Stimulated activated naive CD8-positive, alpha-beta T cell treated with anti-CD3 and anti-CD28 coated beads, Interleukin-15, amount 100 ng/mL, for 72 hours (primary cell): ENCODE measurements around the gene JMJD6.

Source experiments
- ATAC-seq: fragments of 150-1000 bp; cut with Tn5 transposase; 2 replicates; pipeline ENCODE4 v1.10.0; 2021; ENCODE audit warnings: mild to moderate bottlenecking, moderate library complexity
- DNase-seq, 2 donors: peaks; one replicate each; pipeline ENCODE4 v3.0.0; 2021 to 2022
- H3K27ac Mint-ChIP-seq, 2 donors: one replicate each; pipeline ENCODE4 v1.8.0; 2022; ENCODE audit warnings: mild to moderate bottlenecking in 2 of 2, mixed read lengths in 2 of 2, moderate library complexity in 2 of 2
- H3K27me3 Mint-ChIP-seq: one replicate; pipeline ENCODE4 v1.8.0; 2022; ENCODE audit warnings: mixed read lengths
- H3K4me1 Mint-ChIP-seq: one replicate; pipeline ENCODE4 v1.8.0; 2022; ENCODE audit warnings: mild to moderate bottlenecking, mixed read lengths
- H3K4me3 Mint-ChIP-seq, 2 donors: one replicate each; pipeline ENCODE4 v1.8.0; 2022; ENCODE audit warnings: mild to moderate bottlenecking in 2 of 2, mixed read lengths in 2 of 2, moderate library complexity in 1 of 2
- H3K9me3 Mint-ChIP-seq, 2 donors: one replicate each; pipeline ENCODE4 v1.8.0; 2022; ENCODE audit warnings: mixed read lengths in 2 of 2

The JMJD6 gene

DNA sequence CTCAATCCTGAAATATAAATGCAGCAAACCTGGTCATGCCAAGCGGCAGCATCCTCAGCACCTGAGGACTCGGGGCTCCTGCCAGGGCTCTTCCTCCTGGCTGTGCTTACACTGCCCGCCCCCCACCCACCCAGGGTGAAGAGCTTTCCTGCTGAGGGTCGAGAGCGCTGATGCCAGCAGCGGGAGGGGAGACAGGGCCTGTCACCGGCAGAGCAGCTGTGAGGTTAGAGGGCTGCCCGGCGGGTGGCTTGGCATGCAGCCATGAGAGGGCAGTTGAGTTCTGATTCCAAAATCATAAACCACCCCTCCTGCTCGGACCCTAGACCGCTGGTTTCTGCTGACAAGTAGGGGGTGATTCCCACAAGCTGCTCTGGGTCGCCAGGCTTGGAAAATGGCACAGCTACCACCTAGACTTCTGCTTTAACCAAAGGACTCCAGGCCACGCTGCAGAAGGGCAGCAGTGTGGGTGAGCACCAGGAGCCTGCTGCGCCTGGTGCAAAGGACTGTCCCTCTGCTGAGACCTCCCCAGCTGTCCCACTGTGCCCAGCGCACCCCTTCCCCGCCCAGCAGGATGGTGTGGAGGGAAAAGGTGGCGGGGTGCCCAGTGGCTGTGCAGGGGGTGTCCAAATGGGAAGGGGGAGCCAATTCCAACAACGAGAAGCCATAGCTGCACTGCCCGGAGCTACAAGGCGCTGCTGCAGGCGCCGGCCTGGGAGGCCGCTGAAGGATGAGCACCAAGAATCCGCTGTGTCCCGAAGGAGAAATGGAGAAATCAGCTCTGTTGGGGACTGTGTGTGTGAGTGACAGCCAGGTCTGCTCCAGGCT lies 42.3 kb downstream of the JMJD6 start:
- no peaks in the 10 kb centered on the region for H3K9me3 Mint-ChIP-seq
- no peak overlapping the region for H3K4me3 Mint-ChIP-seq
- no peaks in the 10 kb centered on the region for H3K27me3 Mint-ChIP-seq
- peaks cover 8% of the 10 kb centered on the region for H3K4me1 Mint-ChIP-seq
- DNase-seq (no peak), ATAC-seq (no peak)
- peak overlapping the region in 1 of 2 donors; percentile 79 for H3K27ac Mint-ChIP-seq

DNA sequence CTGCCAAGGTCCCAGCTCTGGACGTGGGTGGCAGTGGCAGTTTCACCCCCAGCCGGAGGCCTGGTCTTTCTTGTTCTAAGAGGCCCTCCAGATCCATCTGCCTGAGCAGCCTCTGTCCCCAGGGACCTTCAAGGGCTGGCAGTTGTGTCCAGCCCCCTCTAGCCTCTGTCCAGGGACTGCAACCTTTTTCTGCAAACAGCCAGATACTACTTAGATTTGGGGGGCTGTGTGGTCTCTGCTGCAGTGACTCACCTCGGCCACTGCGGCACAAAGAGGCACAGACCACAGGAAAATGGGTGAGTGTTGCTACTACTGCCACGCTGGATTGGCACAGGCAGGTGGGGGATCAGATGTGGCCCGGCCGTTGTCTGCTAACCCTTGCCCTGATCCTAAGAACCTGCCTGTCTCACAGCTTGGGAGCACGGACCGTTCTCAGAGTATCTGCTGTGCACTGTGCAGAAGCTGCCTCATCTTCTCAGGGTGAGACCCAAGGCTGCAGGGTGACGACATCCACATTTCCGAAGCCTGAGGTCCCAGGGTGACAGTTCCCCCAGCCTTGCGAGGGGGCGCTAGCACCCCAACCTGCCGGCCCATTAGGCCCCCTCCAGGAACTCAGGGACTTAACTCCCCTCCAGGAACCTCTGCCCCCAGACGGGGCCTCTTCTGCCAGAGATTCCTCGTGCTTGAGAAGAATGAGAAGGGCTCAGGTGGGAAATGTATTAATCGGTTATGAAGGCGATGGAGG lies 43.2 kb downstream of the JMJD6 start:
- Mint-ChIP-seq H3K4me3 (no peak overlapping the region), H3K27ac (no peak overlapping the region)

DNA sequence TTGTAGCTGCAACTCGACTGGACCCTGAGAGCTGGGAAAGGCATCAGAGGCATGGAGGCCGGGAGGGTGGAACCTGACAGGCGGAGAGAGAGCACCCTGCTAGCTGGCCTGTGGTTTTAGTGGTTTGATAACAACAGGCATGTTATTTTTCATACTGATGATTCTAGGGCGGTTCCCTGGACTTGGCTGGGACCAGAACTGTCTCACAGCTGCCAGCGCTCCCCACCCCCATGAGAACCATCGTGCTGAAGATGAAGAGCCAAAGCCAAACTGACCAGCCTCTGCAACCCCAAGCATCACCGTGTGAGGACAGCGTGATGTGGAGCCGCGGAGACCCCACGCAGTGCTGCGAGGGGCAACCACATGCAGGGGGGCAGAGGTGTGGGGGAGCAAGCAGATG lies 44.1 kb downstream of the JMJD6 start:
- no peaks in the 10 kb centered on the region for H3K27me3 Mint-ChIP-seq
- H3K4me1 Mint-ChIP-seq: peaks cover 8% of the 10 kb centered on the region
- DNase-seq (no peak), ATAC-seq (no peak)
- H3K4me3 Mint-ChIP-seq: no peak overlapping the region
- H3K9me3 Mint-ChIP-seq: no peaks in the 10 kb centered on the region
- no peak overlapping the region for H3K27ac Mint-ChIP-seq

More for the DNA sequence above, 43.2 kb downstream of the JMJD6 start:
- DNase-seq (no peak), ATAC-seq (no peak)
- Mint-ChIP-seq H3K4me1 (peaks cover 8% of the 10 kb centered on the region), H3K27me3 (no peaks in the 10 kb centered on the region), H3K9me3 (no peaks in the 10 kb centered on the region)

- Mint-ChIP-seq H3K9me3 (no peaks in the 10 kb centered on the region), H3K4me1 (peaks cover 8% of the 10 kb centered on the region), H3K4me3 (no peak overlapping the region), H3K27ac (no peak overlapping the region), H3K27me3 (no peaks in the 10 kb centered on the region)
- ATAC-seq (peak; percentile 72), DNase-seq (peak; percentile 65)
Measured at GRCh38 chr17:76681222-76682137, 44.9 kb downstream of the JMJD6 start.

DNA sequence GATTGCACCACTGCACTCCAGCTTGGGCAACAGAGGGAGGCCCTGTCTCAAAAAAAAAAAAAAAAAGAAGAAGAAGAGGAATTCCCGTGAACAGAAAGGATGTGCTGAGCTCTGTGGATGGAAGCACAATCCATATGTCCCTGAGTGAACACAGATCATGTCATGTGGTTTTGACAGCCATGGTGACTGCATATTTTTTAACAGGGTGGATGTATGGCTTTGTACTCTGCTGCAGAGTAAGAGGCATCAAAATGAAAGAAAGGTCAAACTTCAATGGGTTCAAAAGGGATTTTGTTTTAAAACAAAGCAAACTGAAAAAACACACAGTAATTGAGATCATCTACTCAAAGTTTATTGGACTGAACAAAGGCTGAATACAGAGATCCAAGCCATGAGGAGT lies 47.2 kb downstream of the JMJD6 start:
- no peak overlapping the region for H3K4me3 Mint-ChIP-seq
- no peaks in the 10 kb centered on the region for H3K27me3 Mint-ChIP-seq
- DNase-seq: no peak
- H3K4me1 Mint-ChIP-seq: peaks cover 10% of the 10 kb centered on the region
- no peak for ATAC-seq
- no peaks in the 10 kb centered on the region for H3K9me3 Mint-ChIP-seq
- H3K27ac Mint-ChIP-seq: no peak overlapping the region

DNA sequence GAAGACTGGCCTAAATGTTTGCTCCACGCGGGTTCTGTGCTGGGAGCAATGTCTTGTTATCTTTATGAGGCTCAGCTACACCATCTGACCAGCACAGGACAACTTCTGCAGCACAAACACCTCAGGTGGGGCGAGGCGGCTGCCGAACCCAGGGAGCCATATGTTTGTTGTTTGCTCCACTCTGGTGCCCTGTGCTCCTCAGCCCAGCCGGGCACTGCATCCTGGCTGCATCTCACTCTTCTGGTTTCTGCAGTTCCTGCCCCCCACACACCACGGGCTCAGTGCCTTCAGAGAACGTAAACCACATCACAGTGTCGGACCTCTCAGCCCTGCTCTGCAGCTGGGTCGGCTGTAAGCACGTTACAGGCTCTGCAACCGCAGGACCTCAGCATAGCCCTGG lies 48.1 kb downstream of the JMJD6 start:
- H3K9me3 Mint-ChIP-seq: no peaks in the 10 kb centered on the region
- H3K27ac Mint-ChIP-seq: no peak overlapping the region
- H3K4me3 Mint-ChIP-seq: no peak overlapping the region
- H3K27me3 Mint-ChIP-seq: no peaks in the 10 kb centered on the region
- peak; percentile 28 to 32 for DNase-seq
- H3K4me1 Mint-ChIP-seq: peaks cover 16% of the 10 kb centered on the region
- ATAC-seq: peak; percentile 80

- ATAC-seq (no peak), DNase-seq (no peak)
- no peak overlapping the region for H3K4me3 Mint-ChIP-seq
- H3K27ac Mint-ChIP-seq: no peak overlapping the region
- no peaks in the 10 kb centered on the region for H3K27me3 Mint-ChIP-seq
- H3K4me1 Mint-ChIP-seq: peaks cover 25% of the 10 kb centered on the region
- no peaks in the 10 kb centered on the region for H3K9me3 Mint-ChIP-seq
Measured at GRCh38 chr17:76677406-76677805, 49.0 kb downstream of the JMJD6 start.

GRCh38 chr17:76676629-76677028 lies 49.8 kb downstream of the JMJD6 start:
- no peaks in the 10 kb centered on the region for H3K27me3 Mint-ChIP-seq
- no peak overlapping the region for H3K27ac Mint-ChIP-seq
- peaks cover 29% of the 10 kb centered on the region for H3K4me1 Mint-ChIP-seq
- no peak for DNase-seq
- H3K9me3 Mint-ChIP-seq: no peaks in the 10 kb centered on the region
- ATAC-seq: no peak
- H3K4me3 Mint-ChIP-seq: no peak overlapping the region

DNA sequence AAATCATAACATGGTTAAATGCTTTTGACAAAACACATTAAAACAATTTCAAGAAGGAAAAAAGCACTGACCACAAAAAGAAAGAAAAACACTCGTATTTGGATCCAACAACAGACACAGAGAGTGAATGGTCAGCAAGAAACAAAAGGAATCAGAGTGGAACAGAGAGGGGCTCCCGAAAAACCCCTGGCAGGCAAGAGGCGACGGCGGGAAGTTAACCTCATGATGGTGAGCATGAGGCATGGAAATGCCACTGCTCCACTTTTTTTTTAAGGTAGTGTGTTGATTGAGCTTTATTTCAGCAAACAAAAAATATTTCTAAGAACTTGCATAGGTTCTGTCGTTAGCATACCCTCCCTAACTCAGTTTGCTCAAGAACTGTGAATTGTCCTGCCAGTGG lies 50.8 kb downstream of the JMJD6 start:
- no peak for ATAC-seq
- no peaks in the 10 kb centered on the region for H3K27me3 Mint-ChIP-seq
- H3K27ac Mint-ChIP-seq: no peak overlapping the region

DNA sequence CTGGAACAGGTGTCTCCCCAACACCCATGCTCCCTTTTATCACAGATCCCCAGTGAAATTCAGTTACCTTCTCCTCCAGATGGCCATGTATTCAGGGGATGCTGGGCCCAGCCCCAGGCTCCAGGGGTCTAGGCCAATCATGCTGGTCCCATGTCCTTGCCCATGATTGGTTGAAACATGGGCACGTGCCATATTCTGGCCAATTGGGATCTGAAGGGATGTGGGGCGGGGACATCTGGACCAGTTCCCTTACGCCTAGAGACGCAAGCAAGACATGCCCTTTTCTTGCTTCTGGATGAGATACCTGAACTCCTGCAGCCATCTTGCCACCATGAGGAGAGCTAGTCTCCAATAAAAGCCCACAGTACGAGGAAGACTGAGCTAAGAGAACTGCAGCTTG lies 51.8 kb downstream of the JMJD6 start:
- no peak overlapping the region for H3K27ac Mint-ChIP-seq
- H3K9me3 Mint-ChIP-seq: no peaks in the 10 kb centered on the region
- H3K4me1 Mint-ChIP-seq: peaks cover 39% of the 10 kb centered on the region
- H3K4me3 Mint-ChIP-seq: no peak overlapping the region
- ATAC-seq (no peak), DNase-seq (no peak)
- H3K27me3 Mint-ChIP-seq: no peaks in the 10 kb centered on the region

More for the DNA sequence above, 50.8 kb downstream of the JMJD6 start:
- Mint-ChIP-seq H3K4me3 (no peak overlapping the region), H3K9me3 (no peaks in the 10 kb centered on the region), H3K4me1 (peaks cover 30% of the 10 kb centered on the region)
- no peak for DNase-seq

DNA sequence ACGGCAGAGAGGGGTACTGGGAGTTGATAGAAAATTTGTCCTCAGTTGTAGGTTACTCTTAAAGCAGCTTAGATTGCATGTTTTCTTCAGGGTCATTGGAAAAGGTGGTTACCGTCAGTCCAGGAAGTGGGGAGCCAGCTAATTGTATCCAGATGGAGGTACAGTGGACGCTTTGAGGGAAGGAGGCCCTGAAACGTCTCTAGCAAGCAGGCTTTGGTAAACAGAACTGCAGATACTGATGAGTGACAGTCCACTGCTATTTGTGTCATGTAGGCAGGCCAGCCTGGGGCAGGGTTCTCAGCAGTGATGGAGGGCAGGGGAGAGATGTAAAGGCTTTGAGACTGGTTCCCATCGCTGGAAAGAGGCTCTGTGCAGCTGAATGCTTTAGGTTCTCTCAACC lies 52.7 kb downstream of the JMJD6 start:
- DNase-seq: no peak
- no peak for ATAC-seq
- no peaks in the 10 kb centered on the region for H3K27me3 Mint-ChIP-seq
- no peak overlapping the region for H3K4me3 Mint-ChIP-seq
- peak overlapping the region in 1 of 2 donors; percentile 43 for H3K27ac Mint-ChIP-seq
- H3K4me1 Mint-ChIP-seq: peaks cover 39% of the 10 kb centered on the region
- H3K9me3 Mint-ChIP-seq: no peaks in the 10 kb centered on the region

- no peak overlapping the region for H3K27ac Mint-ChIP-seq
- H3K9me3 Mint-ChIP-seq: no peaks in the 10 kb centered on the region
- H3K4me1 Mint-ChIP-seq: peaks cover 39% of the 10 kb centered on the region
- DNase-seq: no peak
- no peaks in the 10 kb centered on the region for H3K27me3 Mint-ChIP-seq
- no peak for ATAC-seq
- H3K4me3 Mint-ChIP-seq: peak overlapping the region; percentile 87 to 93
Measured at GRCh38 chr17:76672892-76673291, 53.5 kb downstream of the JMJD6 start.

DNA sequence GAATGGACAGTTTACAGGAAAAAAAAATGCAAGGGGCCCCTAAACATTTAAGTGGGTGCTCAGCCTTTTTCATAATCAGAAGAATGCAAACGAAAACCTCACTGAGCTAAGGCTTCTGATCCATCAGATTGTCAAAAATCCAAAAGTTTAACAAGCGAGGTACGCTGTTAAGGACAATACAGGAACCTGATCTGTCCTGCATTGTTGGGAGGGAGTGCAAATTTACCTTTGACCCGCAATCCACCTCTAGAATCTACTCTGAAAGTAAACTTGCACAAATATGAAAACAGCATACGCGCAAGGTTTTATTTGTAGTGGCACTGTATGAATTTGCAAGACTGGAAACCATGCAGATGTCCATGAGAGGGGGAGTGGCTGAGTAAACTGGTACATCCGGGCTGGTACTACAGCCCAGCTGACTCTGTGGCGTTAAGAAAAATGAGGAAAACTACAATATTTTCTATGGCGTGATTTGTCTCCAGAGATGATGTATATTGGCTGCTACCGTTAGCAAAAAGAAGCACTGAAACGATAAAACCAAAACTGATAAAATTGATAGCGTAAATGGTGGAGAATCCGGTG lies 54.0 kb downstream of the JMJD6 start:
- Mint-ChIP-seq H3K27me3 (no peaks in the 10 kb centered on the region), H3K9me3 (no peaks in the 10 kb centered on the region), H3K27ac (peak overlapping the region; percentile 79 to 97), H3K4me3 (peak overlapping the region; percentile 87 to 93), H3K4me1 (peaks cover 39% of the 10 kb centered on the region)
- DNase-seq (no peak), ATAC-seq (no peak)

DNA sequence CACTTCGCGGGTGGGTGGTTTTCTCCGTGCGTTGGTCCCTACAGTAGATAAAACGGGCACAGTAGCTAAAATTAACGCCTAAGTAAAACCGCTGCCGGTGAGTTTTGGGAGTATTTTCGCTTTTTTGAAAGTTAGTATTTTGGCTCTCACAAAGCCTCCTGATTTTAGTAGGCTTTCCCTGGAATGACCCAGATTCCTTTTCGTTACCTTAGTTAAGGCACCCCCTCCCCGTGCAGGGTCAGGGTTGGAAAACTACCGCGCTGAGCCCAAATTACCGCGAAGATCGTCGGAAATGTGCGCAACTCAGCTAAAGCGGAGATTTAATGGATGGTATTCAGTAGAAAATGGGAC lies 54.5 kb downstream of the JMJD6 start:
- H3K27me3 Mint-ChIP-seq: no peaks in the 10 kb centered on the region
- H3K27ac Mint-ChIP-seq: peak overlapping the region; percentile 79 to 97
- ATAC-seq (no peak), DNase-seq (no peak)
- peaks cover 39% of the 10 kb centered on the region for H3K4me1 Mint-ChIP-seq
- H3K9me3 Mint-ChIP-seq: no peaks in the 10 kb centered on the region
- H3K4me3 Mint-ChIP-seq: peak overlapping the region; percentile 87 to 93
